ENCODE results near the gene LCAT.
A peak's percentile ranks its signal among the peaks of the same experiment; 100 is the strongest.
"Not testable (repeated sequence)": the region's sequence is repeated elsewhere in the genome, so short reads cannot be mapped to it uniquely, and the experiment has no call there.

The LCAT gene

GRCh38 chr16:67975321-67976105 is 31.6 kb upstream of the LCAT start:
- no peaks in the 10 kb centered on the region for H3K9me3 ChIP-seq (replicated peaks in 1 of 11)
- H4K20me1 ChIP-seq: peaks cover 0 to 5% (median 0%) of the 10 kb centered on the region in 11 experiments; a peak in 1 of 22 replicates
- H3K9ac ChIP-seq: no peak overlapping the region
- no peak for TF ChIP-seq Cebpa-rat (IDR thresholded peaks at IDR 0.05)
- H3K4me3 ChIP-seq: no peak overlapping the region
- H3K27me3 ChIP-seq: no peaks in the 10 kb centered on the region
- no peak overlapping the region for H3K27ac ChIP-seq
- peaks cover 0 to 7% (median 0%) of the 10 kb centered on the region in 10 experiments; a peak in 1 of 20 replicates for H3K4me1 ChIP-seq
- H3K4me2 ChIP-seq: no peak overlapping the region
- H3K36me3 ChIP-seq: no peaks in the 10 kb centered on the region

DNA sequence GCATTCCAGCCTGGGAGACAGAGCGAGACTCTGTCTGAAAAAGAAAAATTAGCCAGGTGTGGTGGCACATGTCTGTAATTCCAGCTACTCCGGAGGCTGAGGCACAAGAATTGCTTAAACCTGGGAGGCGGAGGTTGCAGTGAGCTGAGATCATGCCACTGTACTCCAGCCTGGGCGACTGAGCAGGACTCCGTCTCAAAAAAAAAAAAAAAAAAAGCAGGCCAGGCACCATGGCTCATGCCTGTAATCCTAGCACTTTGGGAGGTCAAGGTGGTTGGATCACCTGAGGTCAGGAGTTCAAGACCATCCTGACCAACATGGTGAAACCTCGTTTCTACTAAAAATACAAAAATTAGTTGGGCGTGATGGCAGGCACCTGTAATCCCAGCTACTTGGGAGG is 28.4 kb upstream of the LCAT start:
- H3K4me1 ChIP-seq: peaks cover 4 to 23% (median 14%) of the 10 kb centered on the region in 10 experiments
- H4K20me1 ChIP-seq; H3K4me3 ChIP-seq; H3K9me3 ChIP-seq (replicated peaks in 1 of 11); H3K27me3 ChIP-seq; H3K27ac ChIP-seq; H3K9ac ChIP-seq; H3K36me3 ChIP-seq; H3K4me2 ChIP-seq: not testable (repeated sequence)

DNA sequence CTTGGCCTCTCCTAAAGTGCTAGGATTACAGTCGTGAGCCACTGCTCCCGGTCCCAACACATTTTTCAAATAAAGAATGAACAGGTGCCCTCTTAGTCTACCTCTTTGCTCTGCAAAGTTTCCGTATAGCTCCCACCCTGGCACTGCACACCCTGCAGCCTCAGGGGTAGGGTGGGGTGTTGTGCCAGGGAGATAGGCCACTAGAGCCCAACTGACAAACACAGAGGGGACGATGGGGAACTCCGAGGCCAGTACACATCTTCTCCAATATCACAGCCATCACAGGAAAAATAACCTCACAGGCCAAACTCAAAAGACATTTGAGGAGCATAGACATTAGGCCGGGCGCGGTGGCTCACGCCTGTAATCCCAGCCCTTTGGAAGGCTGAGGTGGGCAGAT is 27.2 kb upstream of the LCAT start:
- Histone ChIP-seq H3K9me3 (replicated peaks in 1 of 11) (no peaks in the 10 kb centered on the region), H3K27me3 (no peaks in the 10 kb centered on the region), H3K9ac (no peak overlapping the region), H3K27ac (no peak overlapping the region), H3K4me1 (peaks cover 16 to 35% (median 26%) of the 10 kb centered on the region in 10 experiments), H3K36me3 (no peaks in the 10 kb centered on the region), H3K4me3 (no peak overlapping the region), H4K20me1 (peaks cover 5 to 16% (median 13%) of the 10 kb centered on the region in 11 experiments; a peak in 15 of 22 replicates), H3K4me2 (no peak overlapping the region)
- no peak for TF ChIP-seq Cebpa-rat (IDR thresholded peaks at IDR 0.05)

DNA sequence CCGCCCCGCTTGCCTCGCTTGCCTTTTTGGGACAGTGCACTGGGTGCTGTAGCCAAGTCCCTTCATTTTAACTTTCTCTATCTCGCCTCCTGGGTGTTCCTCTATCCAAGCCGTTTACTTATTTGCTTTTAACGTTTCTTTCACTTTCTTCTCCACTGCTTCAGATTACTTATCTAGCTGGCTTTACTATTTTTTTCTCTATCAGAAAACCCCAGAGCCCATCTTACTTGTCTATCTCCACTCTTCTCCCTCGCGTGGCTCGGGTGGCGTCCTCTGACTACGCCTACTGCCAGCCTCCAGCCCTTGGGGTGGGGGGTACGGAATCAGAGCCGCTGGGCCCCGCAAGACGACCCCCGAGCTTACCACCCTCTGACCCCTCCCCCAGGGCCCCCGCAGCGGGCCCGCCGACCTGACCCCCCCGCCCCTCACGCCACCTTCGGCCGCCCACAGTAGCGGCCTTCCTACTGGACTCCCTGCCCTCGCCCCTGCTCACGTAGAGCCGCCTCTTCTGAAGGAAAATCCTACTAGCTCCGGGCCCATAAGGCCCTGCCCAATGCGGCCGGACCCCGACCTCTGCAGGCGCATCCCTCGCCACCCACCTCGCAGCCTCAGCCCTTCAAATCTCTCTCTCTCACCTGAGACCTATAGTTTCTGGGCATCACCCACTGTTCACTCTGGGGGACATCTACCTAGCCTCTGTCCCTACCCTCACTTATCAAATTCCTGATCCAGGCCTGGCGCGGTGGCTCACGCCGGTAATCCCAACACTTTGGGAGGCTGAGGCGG is 25.5 kb upstream of the LCAT start:
- TF ChIP-seq Cebpa-rat (IDR thresholded peaks at IDR 0.05): no peak
- Histone ChIP-seq H3K4me3 (peak overlapping the region; percentile 72 to 93 (median 84); a peak in 19 of 20 replicates), H4K20me1 (peaks cover 5 to 30% (median 19%) of the 10 kb centered on the region in 11 experiments; a peak in 15 of 22 replicates), H3K9me3 (replicated peaks in 1 of 11) (no peaks in the 10 kb centered on the region), H3K27ac (peak overlapping the region in 6 of 11 experiments; percentile 78 to 86 (median 82); a peak in 13 of 22 replicates), H3K4me2 (peak overlapping the region; percentile 75 to 99 (median 96)), H3K9ac (peak overlapping the region; percentile 82 to 93 (median 89); a peak in 17 of 22 replicates), H3K4me1 (peaks cover 24 to 44% (median 40%) of the 10 kb centered on the region in 10 experiments), H3K36me3 (no peaks in the 10 kb centered on the region), H3K27me3 (no peaks in the 10 kb centered on the region)

GRCh38 chr16:67968400-67969253 is 24.7 kb upstream of the LCAT start, which contains the start of gene SLC12A4:
SLC12A4 (minus strand) TSS chr16:67968637; CDS start chr16:67968553, 84 bp downstream.
- peaks cover 24 to 52% (median 43%) of the 10 kb centered on the region in 10 experiments for H3K4me1 ChIP-seq
- TF ChIP-seq Cebpa-rat (IDR thresholded peaks at IDR 0.05): no peak
- H3K9me3 ChIP-seq (replicated peaks in 1 of 11): no peaks in the 10 kb centered on the region
- peak within 1 kb of the TSS; percentile 72 to 93 (median 84) for H3K4me3 ChIP-seq
- H3K36me3 ChIP-seq: peaks cover 0 to 6% (median 0%) of the 10 kb centered on the region in 11 experiments; a peak in 7 of 22 replicates
- peak within 1 kb of the TSS; percentile 82 to 93 (median 89) for H3K9ac ChIP-seq
- H4K20me1 ChIP-seq: peaks cover 5 to 38% (median 20%) of the 10 kb centered on the region in 11 experiments; a peak in 15 of 22 replicates
- no peaks in the 10 kb centered on the region for H3K27me3 ChIP-seq
- peak within 1 kb of the TSS; percentile 75 to 99 (median 96) for H3K4me2 ChIP-seq
- peak within 1 kb of the TSS; percentile 68 to 94 (median 84); a peak in 21 of 22 replicates for H3K27ac ChIP-seq

GRCh38 chr16:67967958-67968399 is 24.1 kb upstream of the LCAT start:
- TF ChIP-seq Cebpa-rat (IDR thresholded peaks at IDR 0.05): no peak
- Histone ChIP-seq H3K9ac (peak overlapping the region; percentile 82 to 93 (median 89)), H3K4me1 (peaks cover 24 to 54% (median 43%) of the 10 kb centered on the region in 10 experiments), H3K36me3 (peaks cover 0 to 12% (median 6%) of the 10 kb centered on the region in 11 experiments; a peak in 13 of 22 replicates), H3K9me3 (replicated peaks in 1 of 11) (no peaks in the 10 kb centered on the region), H3K27me3 (no peaks in the 10 kb centered on the region), H3K27ac (peak overlapping the region; percentile 68 to 94 (median 84); a peak in 21 of 22 replicates), H3K4me3 (peak overlapping the region; percentile 72 to 93 (median 84)), H3K4me2 (peak overlapping the region; percentile 75 to 99 (median 96)), H4K20me1 (peaks cover 5 to 44% (median 20%) of the 10 kb centered on the region in 11 experiments; a peak in 15 of 22 replicates)

DNA sequence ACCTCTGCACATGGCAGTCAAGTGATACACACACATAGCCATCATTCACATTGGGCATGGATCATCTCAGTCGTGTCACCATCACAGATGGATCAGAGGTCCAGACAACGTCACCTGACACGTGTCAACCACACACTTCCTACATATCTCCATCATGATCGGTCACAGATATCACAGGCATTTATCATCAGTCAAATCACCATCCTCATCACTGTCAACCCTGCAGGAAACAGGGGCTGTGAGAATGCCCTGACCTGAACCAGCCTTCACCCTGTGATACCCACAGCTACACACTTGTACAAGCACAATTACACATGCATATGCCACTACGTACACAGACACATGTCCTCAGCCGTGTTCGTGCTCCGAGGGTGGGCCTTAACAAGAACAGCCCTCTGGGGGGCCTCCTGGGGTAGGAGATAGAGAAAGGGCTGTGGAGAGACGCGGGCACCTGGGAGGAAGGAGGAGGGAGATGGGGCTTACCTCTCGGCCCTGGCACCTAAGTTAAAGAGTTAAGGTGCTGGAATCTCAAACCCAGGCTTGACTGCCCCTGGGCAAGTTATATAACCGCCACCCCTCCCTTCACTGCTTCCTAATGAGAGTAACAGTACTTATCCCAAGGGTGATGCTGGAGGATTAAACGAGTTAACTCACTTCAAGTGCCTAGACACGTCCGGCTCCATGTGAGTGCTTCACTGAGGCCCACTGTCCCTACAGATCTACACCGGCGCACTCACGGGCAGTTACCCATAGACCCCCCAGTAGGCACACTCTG is 23.4 kb upstream of the LCAT start:
- Histone ChIP-seq H3K9me3 (replicated peaks in 1 of 11) (no peaks in the 10 kb centered on the region), H3K27me3 (no peaks in the 10 kb centered on the region), H3K36me3 (peaks cover 0 to 18% (median 12%) of the 10 kb centered on the region in 11 experiments; a peak in 15 of 22 replicates), H3K27ac (peak overlapping the region; percentile 68 to 94 (median 84); a peak in 21 of 22 replicates), H3K9ac (peak overlapping the region; percentile 82 to 93 (median 89)), H4K20me1 (peaks cover 5 to 44% (median 20%) of the 10 kb centered on the region in 11 experiments; a peak in 15 of 22 replicates), H3K4me2 (peak overlapping the region; percentile 75 to 99 (median 96)), H3K4me1 (peaks cover 24 to 54% (median 43%) of the 10 kb centered on the region in 10 experiments), H3K4me3 (peak overlapping the region; percentile 72 to 93 (median 84))
- no peak for TF ChIP-seq Cebpa-rat (IDR thresholded peaks at IDR 0.05)
